Stimulated activated CD8-positive, alpha-beta memory T cell treated with anti-CD3 and anti-CD28 coated beads, Interleukin-15, amount 100 ng/mL, for 24 hours (primary cell): ENCODE results near the gene NR1H4.
"Not testable (repeated sequence)": the region's sequence is repeated elsewhere in the genome, so short reads cannot be mapped to it uniquely, and the experiment has no call there.

Experiments
- DNase-seq: peaks from one replicate; pipeline ENCODE4 v3.0.0-alpha.2; 2020; ENCODE audit warnings: low read depth

NR1H4 gene

DNA sequence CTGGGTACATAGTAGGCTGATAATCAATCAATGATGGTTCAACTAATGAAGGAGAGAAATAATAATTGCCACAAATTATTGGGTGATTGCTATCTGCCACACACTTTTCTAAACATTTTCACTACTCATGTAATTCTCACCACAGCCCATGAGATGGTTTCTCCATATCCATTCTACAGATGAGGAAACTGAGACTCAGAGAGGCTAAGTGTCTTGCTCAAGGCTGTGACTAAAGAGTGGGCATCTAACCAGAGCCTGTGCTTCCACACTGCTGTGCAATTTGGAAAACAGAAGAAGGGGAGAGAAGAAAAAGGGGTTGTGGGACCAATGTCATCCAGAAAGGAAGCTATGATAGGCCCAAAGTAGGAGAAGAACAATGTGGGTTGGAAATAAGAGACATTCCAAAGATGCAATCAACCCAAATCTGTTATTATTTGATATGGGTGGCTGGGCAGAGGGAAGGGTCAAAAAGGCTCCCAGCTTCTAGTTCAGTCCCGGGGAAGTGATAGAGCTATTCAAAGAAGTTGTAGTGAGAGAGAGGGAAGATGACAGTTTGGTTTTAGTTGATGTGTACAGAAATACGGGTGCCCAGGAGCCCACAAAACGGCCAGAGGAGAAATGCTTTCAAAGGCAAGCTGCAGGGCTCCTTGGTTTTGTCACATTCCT lies 483 bp upstream of the NR1H4 start:
- no peak for DNase-seq

DNA sequence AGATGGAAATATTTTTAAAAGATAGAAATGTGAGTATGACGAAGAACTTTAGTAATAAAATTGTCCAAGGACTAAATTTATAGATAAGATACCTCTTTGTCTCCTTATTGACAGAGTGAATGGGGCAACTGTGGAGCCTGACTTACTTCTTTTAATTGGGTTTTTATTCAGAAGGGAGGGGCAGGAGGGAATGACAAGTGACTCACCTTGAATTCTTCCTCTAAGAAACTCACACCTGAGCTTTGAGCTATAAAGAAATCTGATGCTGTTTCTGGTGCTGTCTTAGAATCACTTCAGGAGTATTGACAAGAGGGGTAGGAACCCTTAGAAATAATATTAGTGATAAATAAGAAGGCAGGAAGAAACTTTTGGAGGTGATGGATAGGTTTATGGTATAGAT lies 951 bp downstream of the NR1H4 start:
- DNase-seq: no peak

DNA sequence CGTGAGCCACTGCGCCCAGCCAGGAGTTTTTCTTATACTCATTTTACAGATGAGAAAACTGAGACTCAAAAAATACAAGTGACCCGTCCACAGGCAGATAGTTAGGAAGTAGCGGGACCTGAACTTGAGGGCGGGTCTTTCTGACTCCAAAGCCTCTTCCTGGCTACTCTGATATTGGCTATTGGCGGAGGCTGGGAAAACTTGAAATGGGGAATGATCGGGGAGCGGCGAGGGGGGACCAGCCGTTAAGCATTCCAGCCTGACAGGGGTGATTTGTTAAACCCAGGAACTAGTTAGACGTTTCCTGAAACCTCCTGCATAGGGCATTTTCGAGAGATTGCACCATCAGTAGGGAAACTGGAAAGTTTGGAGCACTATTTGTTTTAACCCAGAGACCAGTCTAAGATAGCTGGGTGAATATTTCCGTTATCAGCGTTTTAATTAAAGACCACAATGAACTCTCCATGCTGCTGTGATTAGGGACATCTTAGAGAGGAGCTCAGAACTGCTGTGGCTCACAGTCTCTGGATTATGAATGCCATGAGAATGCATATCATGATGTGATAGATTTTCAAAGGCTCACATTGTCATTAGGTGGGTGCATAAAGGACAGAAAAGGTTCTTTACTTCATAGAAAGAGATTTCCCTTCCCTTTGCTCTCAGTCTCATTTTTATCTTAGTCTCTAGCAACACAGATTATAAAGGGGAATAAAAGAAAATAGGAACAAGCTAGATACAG lies 2.5 kb downstream of the NR1H4 start:
- no peak for DNase-seq

DNA sequence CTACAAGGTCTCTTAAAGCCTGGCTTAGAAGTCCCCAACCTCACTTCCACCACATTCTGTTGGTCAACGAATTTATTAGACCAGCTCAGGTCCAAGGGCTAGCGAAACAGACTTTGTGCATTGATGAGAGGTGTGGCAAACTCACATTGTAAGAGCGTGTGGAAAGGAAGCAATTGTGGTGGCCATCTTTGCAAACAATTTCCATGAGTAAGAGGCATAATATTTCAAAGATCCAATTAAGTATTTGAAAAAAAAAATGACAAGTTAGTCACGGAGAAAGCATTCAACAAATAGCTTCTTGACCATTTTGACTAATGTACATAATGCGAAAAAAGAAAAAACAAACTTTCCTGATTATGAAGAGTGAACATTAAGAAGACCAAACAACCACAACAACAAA lies 7.4 kb downstream of the NR1H4 start:
- no peak for DNase-seq

DNA sequence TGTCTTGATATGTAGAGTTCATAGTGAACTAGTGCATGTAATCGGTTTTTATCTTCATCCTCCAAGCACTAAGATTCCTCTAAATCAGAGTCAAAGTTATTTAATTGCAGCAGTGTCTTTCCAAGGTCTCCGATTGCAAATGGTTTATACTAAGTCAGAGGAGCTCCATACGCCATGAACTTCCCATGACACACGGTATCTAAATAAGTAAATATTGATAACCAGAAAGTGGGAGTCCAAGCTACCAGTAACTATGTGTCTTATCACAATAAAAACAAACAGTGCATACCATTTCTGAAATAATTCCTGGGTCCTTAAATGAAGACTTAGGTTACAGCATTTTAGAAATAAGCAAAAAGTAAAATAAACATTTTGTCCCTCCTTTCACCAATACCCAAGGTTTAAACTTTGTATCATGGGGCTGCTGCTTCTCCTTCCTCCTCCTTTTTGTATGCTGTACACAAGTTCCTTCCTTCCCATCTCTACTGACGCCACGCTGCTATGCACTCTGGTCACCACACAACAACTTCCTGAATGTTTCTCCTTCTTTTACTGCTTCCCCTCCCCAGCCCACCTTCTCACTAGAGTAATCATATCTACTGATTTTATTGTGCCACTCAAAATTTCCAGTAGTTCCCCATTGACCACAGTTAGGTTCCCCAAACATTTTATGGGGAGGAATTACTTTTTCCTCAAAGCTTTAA lies 10.7 kb downstream of the NR1H4 start:
- DNase-seq: no peak

DNA sequence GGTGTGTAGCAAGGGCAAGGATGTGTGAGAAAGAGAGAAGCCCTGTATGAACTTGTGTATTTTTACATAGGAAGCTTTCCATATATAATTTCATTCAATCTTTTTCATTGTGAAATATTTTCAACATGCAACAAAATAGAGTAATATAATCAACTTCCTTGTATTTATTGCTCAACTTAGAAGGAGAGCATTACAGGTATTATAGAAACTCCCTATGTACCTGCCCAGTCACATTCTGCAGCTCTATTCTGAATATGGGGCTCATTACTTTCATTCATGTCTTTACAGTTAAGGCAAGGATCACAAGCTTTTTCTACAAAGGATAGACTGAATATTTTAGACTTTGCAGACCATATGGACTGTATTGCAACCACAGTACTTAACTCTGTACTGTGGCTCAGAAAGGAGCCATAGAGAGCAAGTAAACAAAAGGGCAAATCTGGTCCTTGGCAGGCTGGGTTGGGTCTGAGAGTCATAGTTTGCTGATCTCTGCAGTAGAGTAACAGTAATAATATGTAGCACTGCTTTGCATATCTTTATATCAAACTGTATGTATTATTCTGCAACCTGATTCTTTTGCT lies 11.3 kb downstream of the NR1H4 start:
- no peak for DNase-seq

DNA sequence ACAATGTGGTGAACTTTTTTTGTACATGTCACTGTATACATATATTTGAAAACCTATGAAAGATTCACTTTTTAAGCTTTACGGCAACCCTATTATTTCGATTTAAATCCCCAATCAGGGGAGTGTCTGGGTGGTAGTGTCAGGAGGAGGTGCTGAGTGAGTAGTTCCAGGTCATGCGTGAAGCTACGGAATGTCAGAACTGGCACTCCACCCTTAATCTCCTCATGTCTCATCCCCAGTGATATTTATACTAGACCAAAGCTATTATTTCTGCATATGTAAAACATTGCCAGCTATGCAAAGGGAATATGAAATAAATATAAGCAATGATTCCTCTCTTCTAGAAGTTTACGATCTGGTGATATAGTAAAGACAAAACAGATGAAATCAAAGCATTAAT lies 12.3 kb downstream of the NR1H4 start:
- no peak for DNase-seq

DNA sequence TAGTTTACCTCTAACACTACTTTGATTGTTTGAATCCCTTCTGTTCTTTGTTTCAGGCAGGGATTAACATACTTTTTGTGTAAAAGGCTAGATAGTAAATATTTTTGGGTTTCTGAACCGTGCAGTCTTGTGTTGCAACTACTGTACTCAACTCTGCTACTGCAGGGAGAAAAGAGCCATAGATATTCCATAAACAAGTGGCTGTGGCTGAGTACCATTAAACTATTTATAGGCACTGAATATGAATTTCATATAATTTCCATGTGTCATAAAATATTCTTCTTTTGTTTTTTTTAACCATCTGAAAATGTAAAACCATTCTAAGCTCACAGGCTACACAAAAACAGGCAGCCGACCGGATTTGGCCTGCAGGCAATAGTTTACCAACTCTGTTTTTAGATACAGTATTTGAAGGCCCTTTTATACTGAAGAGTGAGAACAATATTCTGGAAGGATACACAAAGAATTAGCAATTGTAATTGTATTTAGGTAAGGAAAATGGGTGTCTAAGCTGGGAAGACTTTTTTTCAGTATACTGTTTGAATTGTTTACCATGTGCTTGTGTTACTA lies 15.7 kb downstream of the NR1H4 start:
- no peak for DNase-seq

DNA sequence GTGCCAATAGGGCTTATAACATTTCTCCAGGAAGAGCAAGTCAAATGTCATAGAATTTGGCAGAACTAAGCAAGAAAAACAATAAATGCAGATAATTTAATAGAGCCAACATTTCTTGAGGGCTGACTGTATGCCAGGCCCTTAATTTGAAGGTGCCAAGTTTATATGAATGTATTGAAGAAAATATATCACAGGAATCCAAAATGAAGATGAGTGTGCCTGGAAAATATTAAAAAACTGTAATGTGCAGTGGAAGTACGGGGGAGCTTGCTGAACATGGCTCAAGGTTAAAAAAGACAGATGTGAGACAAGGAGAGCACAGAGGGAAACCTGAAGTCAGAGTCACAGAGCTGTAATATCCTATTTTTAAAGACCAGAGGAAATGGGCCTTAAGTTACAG lies 16.4 kb downstream of the NR1H4 start:
- no peak for DNase-seq

DNA sequence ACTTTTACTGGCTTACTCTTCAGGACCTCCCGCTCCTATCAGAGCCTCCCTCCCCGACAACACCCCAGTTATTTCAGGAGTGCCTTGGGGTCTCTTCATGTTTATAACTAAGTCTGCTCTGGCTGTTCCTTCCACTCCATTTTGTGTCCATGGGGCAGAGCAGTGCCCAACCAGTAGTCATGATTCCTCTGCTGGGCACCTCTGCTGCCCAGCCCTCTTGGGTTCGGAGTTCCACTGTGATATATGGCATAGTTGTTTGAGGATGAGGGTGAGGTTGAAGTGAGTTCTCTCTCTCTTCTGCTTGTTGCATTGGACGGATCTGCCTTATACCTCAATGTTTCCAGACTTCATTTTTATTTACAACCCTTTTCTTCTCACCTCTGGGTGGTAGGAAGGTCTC lies 17.4 kb downstream of the NR1H4 start:
- DNase-seq: no peak

DNA sequence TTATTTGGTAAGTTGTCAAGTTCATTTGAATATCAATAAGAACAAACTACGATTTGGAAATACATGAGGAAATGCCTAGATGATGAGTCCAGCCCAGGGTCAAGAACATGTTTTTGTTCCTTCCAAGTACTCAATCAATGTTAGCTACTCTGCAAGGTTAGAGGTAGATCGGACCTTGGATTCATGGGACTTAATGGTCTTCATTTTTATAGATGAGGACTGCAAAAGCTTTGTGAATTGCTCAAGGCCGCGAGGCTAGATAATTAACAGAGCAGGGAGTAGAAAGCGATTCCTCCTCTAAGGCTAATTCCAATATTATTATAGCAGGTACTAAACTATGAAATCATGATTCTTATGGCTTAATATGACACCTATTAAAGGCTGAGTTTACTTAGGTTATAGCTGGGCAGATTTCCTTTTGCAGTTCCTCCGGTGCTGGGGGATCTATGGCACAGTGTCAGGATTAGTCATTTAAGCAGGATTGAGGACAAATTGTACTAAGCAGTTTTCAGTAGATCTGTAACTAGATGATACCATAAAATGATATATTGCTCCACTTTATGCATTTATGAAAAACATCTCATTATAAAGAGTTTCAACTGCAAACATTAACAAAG lies 19.8 kb downstream of the NR1H4 start:
- no peak for DNase-seq

DNA sequence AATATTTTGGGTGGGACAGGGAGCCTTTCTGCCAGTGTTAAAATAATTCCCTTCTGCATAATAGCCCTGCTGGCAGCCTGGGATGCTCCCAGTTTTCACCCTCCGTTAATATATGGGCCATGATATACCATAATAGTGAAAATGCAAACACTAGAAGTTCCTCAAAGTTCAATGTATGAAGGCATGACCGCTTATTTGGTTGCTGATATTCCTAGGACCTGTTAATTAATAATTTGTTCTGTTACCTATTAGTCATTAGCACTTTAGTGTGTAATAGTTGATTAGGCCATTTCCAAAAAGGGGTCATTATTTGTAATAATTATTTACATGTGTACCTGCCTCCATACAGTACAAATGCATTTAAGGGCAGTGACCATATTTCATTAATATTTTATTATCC lies 20.4 kb downstream of the NR1H4 start:
- no peak for DNase-seq

DNA sequence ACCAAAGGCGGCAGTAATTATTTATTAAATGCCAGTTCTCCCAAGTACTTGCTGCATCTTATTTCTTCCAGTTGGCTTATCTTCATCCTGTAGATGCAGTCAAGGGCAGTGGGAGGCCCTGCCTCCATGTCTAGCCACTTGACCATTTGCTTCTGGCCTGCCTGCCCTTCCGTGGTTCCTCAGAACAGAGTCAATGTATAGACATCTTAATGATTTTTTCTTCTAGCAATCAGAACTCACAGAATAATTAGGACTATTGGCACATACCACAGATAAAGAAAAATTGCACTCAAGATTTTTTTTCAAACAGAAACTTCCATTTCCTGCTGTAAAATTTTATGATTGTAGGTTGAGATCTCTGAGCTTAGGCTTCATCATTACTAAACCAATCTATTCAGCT lies 20.9 kb downstream of the NR1H4 start:
- no peak for DNase-seq

DNA sequence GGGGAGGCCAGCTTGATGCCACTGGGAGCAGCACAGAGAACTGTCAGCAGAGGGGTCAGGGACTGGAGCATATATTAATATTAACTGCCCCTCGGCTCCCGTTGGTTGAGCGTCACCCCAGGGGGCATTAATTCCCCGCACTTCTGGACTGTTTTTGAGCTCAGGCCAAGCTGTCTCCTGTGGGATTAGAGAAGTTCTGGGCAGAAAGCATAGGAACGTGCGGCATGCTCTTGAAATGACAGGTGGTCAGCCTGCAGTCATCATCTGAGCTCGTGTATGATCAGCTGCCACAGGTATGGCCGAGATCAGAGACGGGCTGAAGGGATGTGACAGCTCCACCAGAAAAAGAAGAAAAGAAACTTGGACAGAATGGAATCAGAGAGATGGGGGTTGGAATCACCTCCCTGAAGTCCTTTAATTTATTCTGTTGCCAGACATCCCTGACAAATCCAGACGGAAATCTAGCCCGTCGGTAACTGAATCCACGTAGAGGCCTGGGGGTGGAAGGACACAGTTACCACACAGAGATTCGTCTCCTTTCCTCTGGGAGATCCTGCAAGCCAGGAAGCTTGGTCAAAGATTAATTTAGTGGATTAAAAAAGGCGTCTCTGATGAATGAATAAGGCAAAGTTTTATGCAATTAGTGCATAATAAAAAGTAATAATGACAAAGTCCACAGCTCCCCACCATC lies 23.6 kb downstream of the NR1H4 start:
- DNase-seq: no peak

DNA sequence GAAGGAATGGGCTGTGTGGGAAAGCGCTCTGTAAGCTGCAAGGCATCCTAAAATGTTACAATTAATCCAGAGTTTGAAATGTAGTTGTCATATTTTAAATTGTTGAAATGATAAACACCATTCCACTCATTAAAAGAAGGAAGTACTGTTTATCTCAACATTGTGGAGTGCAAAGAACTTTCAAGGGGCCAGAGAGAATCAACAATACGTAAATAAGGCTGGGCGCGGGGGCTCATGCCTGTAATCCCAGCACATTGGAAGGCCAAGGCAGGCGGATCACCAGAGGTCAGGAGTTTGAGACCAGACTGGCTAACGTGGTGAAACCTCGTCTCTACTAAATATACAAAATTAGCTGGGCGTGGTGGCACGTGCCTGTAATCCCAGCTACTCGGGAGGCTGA lies 24.5 kb downstream of the NR1H4 start:
- DNase-seq: no peak

DNA sequence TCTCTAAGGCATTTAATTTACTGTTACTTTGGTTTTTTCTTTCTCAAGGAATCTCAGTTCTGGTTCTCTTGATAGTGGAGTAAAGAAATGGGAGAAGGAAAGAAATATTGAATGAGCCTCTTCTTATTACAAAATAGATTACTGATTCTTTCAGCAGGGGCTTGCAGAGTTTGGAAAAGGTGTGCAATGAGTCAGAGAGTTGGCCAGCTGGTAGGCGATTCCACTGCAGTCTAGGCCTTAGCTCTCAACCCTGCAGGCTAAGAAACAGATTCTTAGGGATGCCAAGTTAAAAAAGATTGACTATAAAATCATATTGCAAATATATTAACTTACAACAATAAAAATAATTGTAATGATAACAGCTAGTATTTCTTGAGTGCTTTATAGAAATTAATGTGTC lies 25.8 kb downstream of the NR1H4 start:
- DNase-seq: no peak

DNA sequence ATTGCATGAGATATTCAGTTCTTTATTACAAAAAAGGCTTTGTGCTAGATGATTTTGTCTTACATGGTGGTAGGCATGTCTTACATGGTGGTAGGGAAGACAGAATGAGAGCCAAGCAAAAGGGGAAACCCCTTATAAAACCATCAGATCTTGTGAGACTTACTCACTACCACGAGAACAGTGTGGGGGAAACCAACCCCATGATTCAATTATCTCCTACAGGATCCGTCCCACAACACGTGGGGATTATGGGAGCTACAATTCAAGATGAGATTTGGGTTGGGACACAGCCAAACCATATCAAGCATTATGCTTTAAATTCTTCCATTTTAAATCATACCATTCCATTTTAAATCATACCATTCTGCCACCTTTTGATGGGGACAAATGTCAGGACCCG lies 29.1 kb downstream of the NR1H4 start:
- DNase-seq: not testable (repeated sequence)

DNA sequence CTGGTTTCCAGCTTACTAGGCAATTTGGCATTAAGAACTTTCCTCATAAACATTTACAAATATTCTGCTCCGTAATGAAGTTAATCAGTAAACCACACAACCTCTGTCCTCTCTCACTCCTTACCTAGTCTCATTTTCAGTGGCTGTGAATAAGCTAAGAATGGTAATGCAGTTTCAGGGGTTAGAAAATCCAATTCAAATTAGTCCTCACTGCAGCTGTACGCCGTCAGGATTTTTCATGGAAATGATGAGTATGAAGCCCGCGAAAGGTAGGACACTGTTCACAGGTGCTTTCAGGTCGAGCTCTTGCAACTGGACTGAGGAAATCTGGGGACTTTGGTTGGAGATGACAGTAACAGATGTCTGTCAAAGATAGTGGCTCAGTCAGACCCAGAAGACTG lies 29.6 kb downstream of the NR1H4 start:
- no peak for DNase-seq

DNA sequence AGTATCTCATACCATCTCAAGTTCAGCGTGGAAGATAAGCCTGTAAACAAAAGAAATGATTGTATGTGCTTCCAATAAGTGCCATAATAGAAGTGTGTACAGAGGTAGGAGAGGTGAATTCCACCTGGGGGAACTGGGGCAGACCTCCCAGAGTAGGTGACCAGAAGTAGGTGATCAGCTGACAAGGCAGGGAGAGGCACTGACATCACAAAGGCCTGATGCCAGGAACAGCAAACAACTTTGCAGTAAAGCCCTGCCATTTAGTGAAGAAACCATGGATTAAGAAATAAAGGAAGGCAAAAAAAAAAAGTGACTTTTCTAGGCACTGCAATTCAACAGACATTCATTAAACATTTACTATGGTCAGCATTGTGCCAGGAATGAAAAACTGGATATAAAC lies 31.1 kb downstream of the NR1H4 start:
- DNase-seq: no peak

DNA sequence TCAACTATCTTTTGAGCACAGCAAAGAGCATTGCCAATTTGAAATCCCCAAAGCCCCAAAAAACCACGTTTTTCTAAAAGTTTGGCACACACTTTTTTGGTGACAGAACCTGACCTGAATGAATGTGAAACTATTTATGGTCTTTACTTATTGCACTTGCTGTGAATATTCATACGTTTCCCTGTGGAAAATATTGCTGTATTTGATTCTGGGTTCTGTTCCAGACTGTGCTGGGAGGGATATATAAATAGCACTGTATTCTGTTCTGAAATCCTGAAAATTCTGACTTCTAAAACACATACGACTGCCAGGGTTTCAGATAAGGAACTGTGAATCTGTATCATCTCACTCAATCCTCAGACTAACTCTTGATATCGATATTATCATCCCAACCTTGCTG lies 35.1 kb downstream of the NR1H4 start:
- DNase-seq: no peak

DNA sequence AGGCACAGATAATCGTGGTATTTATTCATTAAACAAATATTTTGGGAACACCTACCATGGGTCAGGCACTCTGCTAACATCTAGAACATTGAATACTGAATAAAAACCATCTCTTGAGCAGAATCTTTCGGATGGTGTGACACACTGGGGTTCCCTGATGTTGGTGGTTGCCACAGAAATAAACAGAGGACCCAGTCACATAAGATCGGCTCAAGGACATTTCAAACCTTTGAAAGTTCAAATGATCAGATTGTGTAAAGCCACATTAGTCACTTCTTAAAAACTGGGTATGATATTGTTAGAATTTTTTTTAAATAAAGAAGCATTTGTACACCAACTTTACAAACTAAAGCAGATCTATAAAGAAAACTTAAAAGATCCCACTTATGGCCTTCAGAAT lies 39.0 kb downstream of the NR1H4 start:
- no peak for DNase-seq

DNA sequence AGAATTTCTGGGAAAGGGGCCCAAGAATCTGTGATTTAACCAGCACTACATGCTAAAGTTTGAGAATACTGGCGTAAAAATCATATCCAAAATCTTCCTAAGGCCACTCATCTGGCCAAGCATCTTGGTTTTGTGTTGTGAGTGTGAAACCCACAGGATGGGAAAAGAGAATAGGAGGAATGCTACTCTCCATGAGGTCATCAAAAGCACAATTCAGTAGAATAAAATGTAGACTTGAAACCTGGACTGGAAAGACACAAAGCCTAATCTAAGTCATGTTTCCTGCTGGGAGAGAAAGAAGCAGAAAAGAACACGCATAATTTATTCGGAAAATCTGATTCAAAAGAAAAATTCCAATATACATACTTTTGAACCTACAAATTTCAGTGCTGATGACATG lies 42.3 kb downstream of the NR1H4 start:
- no peak for DNase-seq
